Measurements from ENCODE around the gene PARVB. TPM values are rescaled to one million over a fixed set of nuclear protein-coding genes. Genes with fewer than 3 reads are reported as not detected.
"Not testable (repeated sequence)": the region's sequence is repeated elsewhere in the genome, so short reads cannot be mapped to it uniquely, and the experiment has no call there.

The PARVB gene
- total RNA-seq, 1 experiment from 2014 or later, result 32.7 TPM

DNA sequence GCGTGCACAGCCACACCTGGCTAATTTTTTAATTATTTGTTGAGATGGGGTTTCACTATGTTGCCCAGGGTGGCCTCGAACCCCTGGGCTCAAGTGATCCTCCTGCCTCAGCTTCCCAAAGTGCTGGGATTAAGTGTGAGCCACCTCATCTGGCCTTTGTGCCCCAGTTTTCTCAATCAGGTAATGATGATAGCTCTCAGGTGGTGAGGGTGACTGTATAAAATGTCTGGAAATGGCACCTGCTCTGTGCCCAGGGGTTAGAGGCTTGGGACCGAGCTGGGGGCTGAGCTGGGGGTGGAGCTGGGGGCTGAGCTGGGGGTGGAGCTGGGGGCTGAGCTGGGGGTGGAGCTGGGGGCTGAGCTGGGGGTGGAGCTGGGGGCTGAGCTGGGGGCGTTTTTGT is 32.5 kb downstream of the PARVB start:
- not testable (repeated sequence) for DNase-seq (ENCODE audit: low spot score)

DNA sequence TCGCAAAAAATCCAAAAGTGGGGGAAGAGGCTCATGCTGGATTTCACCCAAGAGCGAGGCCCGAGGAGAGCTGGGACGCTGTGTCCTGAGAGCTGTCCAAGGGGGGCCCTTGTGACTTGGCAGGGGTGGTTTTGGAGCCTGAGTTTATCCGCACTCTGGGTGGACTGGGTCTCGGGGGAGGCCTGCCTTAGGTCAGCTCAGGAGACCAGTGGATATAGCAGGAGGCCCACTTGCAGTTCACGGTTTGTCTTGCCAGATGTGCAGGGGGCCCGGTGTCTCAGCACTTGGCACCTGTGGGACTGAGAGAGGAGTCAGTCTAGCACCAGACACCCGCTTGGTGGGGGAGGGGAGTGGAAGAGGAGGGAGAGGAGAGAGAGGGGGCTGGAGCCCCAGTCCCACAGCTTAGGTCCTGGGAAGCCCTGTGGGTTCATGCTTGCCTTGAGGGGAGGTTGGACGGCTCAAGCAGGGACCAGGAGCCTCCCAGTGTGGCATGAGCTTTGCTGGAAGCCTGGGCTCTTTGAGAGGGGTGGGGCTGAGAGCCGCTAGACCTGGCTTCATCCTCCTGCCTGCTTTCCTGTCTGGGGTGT is 33.4 kb downstream of the PARVB start:
- no peak for DNase-seq (ENCODE audit: low spot score)

DNA sequence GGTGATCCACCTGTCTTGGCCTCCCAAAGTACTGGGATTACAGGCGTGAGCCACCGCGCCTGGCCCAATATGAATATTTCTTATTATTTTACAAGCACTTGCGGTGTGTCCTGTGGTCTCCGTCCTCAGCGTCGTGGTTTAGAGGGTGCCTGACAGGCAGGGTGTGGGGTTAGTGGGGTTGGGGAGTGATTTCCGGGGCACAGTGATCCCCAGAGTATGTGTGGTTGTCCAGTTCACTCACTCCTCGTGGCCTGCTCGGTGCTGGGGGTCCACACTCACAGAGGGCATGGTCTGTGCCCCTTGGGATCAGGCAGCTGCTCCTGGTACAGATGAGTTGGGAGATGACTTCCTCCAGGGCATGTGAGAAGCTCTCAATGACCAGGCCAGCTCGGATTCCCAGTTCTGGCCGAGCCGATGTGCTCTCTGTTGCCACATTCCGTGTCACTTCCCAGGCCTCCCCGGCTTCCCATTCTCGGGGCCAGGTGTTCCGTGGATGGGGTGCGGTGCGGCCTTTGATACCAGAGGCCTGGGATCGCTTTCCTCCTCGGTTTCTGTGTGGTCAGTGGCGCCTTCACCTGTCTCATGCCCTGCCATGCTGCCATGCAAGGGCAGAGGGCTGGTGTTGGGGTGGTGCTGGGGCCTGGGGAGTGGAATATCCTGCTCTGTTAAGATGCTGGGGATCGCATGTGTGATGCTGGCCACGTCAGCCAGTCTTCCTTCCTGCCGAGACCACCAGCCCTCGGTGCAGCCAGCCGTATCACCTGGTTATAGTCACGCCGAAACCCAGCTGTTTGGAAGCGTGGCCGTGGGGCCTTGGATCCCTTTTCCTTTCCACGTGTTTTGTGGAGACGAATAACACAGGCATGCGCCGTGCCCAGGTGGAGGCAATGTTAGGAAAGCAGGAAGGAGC is 39.6 kb downstream of the PARVB start:
- no peak for DNase-seq (ENCODE audit: low spot score)

DNA sequence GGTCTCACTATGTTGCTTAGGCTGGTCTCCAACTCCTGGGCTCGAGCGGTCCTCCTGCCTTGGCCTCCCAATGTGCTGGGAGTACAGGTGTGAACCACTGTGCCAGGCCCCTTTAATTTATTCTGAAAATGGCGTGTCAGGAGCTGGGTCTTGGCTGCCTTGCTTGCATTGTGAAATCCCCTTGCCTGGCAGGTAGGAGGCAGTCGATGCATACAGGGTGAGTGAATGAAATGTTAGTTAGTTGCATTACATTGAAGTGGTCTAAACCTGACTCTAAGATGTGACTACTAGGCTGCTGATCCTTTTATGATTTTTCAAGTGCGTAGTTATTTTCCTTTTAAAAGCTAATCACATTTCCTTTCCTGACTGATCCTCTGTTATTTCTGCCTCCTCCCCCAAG is 42.9 kb downstream of the PARVB start:
- DNase-seq (ENCODE audit: low spot score), result no peak

DNA sequence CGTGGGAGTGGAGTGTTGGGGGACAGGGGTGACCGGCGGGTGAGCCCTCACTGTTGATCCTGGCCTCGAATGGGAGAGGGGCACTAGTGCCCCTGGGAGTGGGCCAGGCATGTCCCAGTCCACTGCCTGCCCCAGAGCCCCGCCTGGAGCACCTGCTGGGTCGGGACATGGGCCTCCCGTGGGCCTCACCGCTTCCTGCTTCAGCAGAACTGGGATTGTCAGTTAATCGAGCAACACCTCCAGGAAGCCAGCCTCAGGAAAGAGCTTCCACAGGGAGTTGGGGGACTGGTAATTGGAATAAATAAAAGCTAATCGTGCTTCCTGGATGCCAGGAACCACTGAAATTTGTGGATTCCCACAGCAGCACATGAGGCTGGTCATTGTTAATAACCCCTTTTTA is 43.8 kb downstream of the PARVB start:
- DNase-seq (ENCODE audit: low spot score), result no peak

DNA sequence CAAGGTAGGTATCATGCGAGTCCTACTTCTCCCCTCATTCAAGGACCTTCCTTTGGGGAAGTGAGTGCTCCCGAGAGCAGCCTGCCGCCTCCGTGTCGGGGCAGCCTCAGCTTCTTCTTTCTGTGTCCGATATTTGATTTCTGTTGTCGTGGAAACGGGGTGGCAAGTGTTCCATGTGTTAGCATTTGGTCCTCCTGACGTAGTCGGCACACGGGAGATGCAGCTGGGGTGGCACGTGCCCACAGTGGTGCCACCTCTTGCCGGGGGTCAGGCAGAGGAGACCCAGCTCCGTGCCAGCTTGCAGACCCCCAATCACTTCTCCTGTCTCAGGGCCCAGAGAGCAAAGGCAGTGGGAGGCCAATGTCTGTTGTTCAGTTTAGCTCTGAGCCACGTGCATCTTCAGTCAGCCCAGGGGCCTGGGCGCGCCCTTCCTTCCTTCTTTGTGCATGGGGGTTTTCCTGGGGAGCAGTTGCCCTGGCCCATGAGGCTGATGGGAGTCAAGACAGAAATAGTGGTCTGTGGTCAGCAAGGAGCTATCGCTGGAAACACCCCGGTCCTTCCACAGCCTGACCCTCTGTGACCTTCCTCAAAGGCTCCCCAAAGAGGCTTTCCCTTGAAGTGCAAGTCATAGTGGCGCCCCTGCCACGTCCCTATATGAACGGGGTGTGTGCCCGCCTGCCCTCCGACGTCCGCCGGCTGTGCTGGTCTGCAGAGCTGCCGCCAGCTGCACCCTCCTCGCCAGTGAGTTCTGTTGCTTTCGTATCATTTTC is 44.5 kb downstream of the PARVB start:
- DNase-seq (ENCODE audit: low spot score), result no peak

DNA sequence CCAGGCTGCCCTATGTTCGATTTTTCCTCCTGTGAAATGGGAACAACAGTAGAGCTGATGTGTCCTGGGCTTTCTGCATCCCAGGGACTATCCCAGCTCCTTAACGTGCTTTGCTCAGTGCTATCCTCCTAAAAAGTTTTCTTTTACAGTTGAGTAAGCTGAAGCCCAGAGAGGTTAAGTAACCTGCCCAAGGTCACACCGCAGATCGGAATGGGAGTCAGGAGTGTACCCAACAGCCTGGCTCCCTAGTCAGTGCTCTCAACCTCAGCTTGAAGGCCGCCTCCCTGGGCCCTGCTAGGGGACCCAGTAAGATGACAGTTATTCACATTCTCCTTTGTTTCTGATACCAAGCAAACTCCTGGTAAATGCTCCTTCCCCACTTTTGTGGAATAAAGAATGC is 45.9 kb downstream of the PARVB start:
- no peak for DNase-seq (ENCODE audit: low spot score)

DNA sequence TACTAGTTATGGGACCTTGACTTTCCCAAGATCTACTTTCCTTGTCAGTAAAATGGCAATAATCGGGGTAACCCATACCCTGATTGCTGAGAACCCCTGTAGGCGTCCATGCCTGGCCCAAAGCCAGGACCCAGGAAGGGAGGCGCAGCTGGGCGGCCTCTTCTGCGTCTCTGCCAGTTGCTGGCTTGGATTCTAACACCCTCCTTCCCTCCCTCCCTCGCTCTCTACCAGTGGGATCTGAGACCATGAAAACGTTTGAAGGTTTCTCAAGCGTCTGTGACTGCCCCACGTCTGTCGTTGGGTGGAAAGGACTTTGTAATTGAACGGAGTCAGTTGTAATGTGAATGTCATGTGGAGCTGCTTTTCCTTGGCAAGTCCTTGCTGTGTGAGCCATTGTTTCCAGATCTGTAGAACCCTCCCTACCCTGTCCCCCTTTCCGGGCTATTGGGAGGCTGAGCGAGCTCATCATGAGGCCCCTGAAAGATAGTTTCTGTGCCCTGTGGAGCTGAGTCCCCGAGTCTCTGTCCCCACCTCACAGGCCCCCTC is 47.8 kb downstream of the PARVB start:
- no peak for DNase-seq (ENCODE audit: low spot score)

DNA sequence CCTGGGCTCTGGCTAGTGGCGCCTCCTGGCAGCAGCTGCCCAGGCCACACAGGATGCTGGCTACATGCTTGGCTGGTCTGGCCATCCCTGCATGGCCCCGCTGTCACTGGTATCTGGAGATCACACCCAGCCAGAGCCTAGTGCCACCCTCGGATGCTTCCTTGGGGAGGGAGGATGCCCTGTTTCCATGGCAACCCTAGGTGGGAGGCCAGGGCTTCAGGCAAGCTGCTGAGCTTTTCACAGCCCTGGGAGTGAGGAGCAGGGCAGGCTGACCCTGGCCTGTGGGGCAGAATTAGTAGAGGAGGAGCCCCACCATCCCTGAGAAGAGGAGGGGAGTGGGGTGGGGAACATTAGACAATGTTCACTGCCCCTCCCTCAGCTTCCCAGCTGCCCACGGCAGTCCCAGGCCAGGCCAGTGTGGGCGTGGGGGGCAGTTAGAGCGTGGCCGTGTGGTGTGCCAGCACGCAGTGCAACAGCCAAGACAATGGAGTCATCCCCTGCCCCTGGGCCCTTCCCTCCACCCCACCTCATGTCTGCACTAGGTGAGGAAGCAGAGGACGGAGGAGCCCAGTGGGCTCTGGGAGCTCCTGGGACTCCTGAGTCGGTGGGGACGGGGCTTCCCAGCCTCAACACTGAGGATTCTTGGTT is 50.4 kb downstream of the PARVB start:
- no peak for DNase-seq (ENCODE audit: low spot score)

DNA sequence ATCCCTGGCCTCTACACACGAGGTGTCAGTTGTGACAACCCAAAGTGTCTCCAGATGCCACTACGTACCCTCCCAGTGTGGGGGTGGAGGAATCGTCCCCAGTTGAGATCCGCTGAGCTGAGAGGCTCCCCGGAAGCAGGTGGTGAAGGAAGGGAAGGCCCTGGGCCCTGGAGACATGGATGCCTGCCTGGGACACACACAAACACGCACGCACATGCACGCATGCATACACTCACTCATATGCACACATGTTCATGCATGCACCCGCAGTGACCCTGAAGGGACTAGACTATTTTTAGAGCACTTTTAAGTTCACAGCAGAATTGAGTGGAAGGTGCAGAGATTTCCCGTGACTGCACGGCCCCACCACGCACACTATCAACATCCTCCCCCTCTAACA is 50.9 kb downstream of the PARVB start:
- DNase-seq (ENCODE audit: low spot score), result no peak

DNA sequence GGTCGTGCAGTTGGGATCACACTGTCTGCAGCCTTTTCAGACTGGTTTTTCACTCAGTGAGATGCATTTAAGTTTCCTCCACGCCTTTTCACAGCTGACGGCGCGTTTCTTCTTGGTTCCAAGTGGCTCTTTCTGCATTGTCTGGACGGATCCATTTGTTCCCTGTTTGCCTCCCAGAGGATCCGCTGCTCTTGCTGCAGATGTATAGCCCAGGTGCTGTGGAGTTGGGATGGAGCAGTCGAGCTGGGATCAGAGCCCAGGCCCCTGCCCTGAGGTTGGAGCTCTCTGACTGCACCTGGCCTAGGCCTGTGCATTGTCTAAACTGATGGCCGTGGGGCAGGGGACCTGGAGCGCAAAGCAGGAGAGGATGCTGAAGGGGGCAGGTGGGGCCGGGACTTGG is 51.6 kb downstream of the PARVB start:
- no peak for DNase-seq (ENCODE audit: low spot score)

DNA sequence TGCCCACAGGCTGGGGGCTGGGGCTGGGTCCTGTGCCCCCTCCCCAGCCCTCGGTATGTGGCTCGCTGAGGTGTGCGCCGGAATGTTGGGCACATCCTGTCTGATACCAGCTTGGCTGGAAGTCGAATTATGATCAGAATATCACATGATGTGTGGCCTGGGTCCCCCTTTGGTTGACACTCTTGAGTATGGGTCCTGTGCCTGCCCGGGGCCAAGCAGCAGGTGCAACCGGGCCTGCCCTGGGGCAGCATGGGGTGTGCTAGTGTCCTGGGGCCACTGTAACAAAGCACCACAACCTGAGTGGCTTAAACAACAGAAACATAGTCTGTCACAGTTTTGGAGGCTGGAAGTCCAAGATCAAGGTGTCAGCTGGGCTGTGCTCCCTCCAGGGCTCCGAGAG is 52.7 kb downstream of the PARVB start:
- DNase-seq (ENCODE audit: low spot score), result no peak

DNA sequence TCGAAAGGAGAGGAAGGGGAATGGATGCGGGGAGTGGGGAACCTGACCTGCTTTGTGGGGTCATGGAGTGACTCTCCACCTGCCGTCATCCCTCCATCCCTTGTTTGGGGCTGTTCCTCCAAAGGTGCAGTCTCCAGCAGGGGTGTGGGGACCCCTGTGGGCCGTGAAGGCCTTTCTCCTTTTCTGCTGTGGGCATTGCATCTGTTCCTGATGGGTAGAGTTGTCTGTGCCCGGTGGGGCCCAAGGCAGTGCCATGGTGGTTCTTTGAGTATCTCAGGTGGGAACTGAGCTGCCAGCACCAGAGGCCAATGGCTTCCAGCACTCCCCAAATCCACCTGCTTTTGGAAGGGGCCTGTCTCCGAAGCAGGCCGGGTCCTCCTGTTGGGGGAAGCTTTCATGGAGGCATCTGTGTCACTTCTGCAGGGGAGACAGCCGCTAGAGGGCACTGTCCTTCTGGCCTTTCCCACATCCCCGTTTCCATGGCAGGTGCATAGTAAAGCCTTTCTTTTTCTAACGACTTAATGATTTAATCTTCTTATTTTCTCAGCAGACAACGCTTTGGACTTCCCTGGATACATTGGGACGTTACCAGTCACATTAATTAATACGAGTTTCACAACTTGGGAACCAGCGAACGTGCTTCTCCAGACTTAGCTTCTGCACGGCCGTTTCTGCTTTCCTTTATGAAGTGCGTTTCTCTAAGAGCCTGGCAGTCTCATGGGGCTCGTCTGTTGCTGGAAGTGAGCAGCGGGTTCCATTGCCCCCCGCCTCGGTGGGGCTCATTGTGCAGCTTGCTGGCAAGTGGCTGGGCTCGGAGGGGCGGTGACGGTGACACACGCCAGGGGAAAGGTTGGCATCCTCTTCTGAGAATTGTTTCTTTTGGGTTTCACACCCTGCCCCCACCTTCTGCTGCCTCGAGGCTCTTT is 57.1 kb downstream of the PARVB start:
- peak; percentile 57 for DNase-seq (ENCODE audit: low spot score)

DNA sequence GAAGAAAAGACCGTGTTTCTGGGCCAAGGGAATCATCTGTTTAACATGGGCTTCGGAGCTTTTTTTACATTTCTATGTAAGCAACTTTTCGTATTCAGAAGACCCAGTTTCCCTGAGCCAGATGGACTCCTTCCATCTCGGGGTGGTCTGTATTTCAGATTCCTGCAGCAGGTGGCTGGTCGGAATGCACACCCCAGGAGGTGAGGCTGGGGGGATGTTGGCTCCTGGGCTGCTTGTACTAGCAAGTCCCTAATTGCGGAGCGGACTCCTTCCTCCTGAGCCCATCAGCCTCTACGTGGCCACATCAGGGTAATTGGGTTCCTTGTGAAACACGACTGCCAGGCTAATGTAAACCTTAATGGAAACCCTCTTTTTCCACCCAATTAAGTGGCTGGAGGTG is 58.7 kb downstream of the PARVB start:
- DNase-seq (ENCODE audit: low spot score), result no peak

DNA sequence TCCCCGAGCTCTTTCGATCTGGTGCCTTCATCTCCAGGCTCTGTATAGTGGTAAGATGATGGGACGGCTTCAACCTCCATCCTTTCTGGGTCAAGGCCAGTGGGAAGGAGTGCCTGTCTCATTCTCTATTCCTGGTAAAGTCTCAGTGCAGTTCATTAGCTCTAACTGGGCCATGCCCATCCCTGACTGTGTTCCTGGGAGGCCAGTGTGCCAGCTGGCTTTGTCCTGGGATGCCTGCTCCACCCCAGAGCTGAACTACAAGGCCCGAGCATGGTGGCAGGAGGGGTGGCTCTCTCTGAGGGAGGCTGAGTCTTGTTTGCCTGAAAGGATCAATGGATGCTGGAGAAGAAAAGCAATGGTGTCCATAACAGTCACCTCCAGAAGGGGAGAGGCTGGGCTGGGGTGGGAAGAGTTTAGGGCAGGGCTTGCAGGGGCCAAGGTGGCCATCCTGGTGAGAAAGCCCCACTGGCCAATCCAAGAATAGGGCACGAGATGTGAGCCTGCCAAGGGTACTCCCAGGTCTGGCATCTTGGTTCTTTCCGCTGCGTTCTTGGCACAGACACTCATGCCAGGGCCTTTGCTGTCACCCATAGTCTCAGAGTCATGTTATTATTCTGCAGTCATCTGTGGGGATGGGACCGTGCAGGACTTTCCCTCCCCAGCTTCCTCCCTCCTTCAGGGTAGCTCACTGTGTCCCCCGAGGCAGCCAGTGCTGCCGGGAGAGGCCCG is 60.1 kb downstream of the PARVB start:
- DNase-seq (ENCODE audit: low spot score), result no peak

DNA sequence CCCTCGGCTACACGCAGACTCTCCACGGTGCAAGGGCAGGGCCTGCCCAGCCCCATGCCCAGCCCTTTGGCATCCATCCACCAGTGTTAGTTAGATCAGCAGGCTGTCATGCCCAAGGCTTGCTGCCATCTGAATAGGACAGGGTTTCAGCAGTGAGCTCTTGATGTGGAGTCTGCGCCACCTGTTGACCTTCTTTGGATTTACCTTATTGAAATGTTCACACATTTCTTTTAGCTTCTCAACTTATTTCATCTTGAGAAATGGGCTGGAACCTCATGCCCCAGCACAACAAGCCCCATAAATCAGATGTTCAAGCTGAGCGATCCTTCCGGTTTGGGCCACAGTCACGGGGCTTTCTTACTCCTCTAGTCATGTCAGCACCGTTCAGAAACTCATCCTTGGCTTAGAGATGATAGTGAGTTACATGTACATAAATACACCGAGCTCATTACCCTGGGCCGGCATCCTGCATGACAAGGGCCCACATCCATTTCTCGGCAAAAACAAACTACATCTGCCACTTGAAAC is 61.7 kb downstream of the PARVB start:
- peak; percentile 58 for DNase-seq (ENCODE audit: low spot score)

DNA sequence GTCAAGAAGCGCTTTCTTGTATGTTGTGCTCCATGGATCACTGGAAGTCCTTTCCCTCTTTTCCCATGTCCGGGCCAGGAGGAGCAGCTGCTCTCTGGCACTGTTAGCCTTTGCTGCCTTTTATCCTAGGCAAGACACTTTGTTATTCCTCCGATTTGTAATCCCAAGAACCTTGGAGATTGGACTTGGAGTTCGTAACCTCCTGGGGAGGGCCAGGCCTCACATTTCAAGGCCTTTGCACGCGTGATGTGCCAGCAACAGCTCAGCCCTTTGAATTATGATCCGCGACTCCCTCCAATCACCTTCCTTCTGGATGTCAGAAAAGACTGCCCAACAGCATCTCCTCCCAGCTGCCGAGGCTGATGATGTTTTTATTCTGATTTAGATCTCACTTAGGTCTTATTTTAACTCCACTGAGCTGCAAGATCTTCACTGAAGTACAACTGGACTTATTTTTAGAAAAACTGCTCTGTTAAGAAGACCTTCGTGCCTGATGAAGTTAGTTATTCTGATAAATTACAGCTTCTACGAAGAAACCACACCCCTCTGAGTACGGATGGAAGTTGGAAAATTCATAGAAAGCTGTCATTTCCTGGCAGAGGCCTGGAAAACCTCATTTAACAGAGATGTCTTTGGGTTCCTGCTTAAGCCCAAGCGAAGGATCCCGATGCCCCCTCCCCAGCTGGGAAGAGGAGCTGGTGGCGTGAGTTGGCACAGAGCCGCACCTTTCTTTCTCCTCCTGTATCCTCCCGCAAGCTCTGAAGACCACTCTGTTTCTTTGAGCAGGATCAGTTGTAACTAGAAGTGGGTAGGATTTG is 62.4 kb downstream of the PARVB start:
- DNase-seq (ENCODE audit: low spot score), result no peak

DNA sequence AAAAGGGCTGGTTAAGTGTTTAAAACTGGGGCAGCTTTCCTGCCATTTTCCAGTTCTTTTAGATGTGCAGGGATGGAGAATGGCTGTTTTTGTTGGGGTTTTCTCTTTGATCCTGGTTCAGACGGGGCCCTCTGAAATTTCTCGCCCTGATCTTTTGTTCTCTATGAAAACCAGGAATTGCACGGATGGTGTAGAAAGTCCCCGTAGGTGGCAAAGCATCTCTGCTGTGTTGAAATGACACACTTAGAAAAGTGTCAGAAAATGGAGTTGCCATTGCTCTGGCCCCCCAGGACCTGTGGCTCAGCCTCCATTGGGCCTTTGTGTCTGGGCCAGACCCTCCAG is 63.0 kb downstream of the PARVB start:
- no peak for DNase-seq (ENCODE audit: low spot score)

DNA sequence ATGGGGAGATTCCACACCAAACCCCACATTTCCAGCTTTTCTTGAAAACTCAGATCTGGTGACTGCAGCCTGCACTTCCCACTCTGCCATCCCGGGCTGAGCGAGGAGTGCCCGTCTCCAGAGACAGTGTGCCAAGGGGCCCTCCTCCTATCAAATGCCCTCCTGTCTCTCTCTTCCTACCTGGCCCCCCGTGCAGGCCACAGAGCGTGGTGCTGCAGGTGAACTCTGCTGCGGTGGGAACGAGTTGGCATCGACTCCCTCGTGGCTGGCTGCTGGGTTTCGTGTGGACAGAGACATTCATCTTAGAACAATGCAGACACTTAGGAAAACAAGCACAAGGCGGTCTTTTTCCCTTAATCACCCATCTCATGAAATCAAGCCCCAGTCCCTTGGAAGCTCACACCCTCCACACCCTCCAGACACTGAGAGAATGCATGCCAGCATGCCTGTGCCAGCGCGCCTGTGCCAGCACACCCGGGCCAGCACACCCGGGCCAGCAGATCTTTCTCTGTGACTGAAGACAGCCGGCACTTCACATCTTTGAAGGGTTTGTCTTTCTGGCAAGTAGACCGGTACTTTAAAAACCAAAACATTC is 65.0 kb downstream of the PARVB start:
- DNase-seq (ENCODE audit: low spot score), result no peak

Measured in H4 (cell line).